IMR-90 (cell line): ENCODE measurements around the gene VPREB3. TPM values are rescaled to one million over a fixed set of nuclear protein-coding genes. Genes with fewer than 3 reads are reported as not detected.

ENCODE experiments used
- ATAC-seq: fragments of 200-7000 bp; cut with Tn5 transposase; 2 replicates; pipeline ENCODE4 v1.9.1; 2020; ENCODE audit warnings: low read depth, mild to moderate bottlenecking, moderate library complexity
- BruUV-seq: library from RNA; stranded (reverse); fragments of 400-500 nt; replicated peaks from 2 replicates; lab custom pipeline; 2021; lab: Mats Ljungman, UMichigan
- CTCF ChIA-PET: fragments of 300-600 bp; formaldehyde crosslinking; extraction: SDS; loops from one replicate; lab custom pipeline; 2021; ENCODE audit warnings: antibody characterized with exemption; lab: Yijun Ruan, JAX
- POLR2A ChIA-PET: fragments of 300-600 bp; sonication (Branson Sonifier 250); formaldehyde crosslinking; loops from one replicate; lab custom pipeline; 2022; ENCODE audit warnings: antibody characterized with exemption; ENCODE audit not compliant: unreplicated experiment; lab: Charles Lee
- DNase-seq: peaks from one replicate; pipeline ENCODE4 v3.0.0; 2013
- H2AFZ ChIP-seq: replicated peaks from 2 replicates; pipeline ENCODE3; 2013; ENCODE audit warnings: low read length, mild to moderate bottlenecking; ENCODE audit not compliant: poor library complexity
- H2AK5ac ChIP-seq: 2 replicates; pipeline ENCODE4 v1.6.1; 2013; ENCODE audit warnings: low read depth, low read length, inconsistent platforms
- H2AK9ac ChIP-seq: replicated peaks from 2 replicates; pipeline ENCODE3; 2013; ENCODE audit warnings: mild to moderate bottlenecking, low read depth, low read length, moderate library complexity; ENCODE audit not compliant: poor library complexity
- H2BK120ac ChIP-seq: 2 replicates; pipeline ENCODE4 v1.6.1; 2013; ENCODE audit warnings: low read depth, low read length, inconsistent platforms
- H2BK15ac ChIP-seq: 3 replicates; pipeline ENCODE4 v1.6.1; 2013; ENCODE audit warnings: low read depth, low read length, inconsistent platforms
- H2BK20ac ChIP-seq: 2 replicates; pipeline ENCODE4 v1.6.1; 2013; ENCODE audit warnings: low read depth, mild to moderate bottlenecking, inconsistent platforms, low read length, moderate library complexity
- H2BK5ac ChIP-seq: 2 replicates; pipeline ENCODE4 v1.6.1; 2013; ENCODE audit warnings: mild to moderate bottlenecking, low read depth, low read length, inconsistent platforms; ENCODE audit not compliant: poor library complexity, severe bottlenecking
- H3K14ac ChIP-seq: replicated peaks from 2 replicates; pipeline ENCODE4 v1.6.1; 2013; ENCODE audit warnings: low read depth, low read length, inconsistent platforms
- H3K18ac ChIP-seq: 2 replicates; pipeline ENCODE4 v1.6.1; 2013; ENCODE audit warnings: low read depth, low read length, control low read depth
- H3K23ac ChIP-seq: 2 replicates; pipeline ENCODE4 v1.6.1; 2013; ENCODE audit warnings: low read depth, low read length, inconsistent platforms
- H3K27ac ChIP-seq: 2 replicates; pipeline ENCODE4 v1.5.1; 2013; ENCODE audit warnings: mild to moderate bottlenecking, control low read depth, low read length; ENCODE audit not compliant: insufficient read depth
- H3K27me3 ChIP-seq: 2 replicates; pipeline ENCODE4 v1.6.1; 2013; ENCODE audit warnings: low read length; ENCODE audit not compliant: control insufficient read depth, insufficient read depth
- H3K36me3 ChIP-seq: 2 replicates; pipeline ENCODE4 v1.6.1; 2013; ENCODE audit warnings: low read length, mixed read lengths; ENCODE audit not compliant: control insufficient read depth, insufficient read depth
- H3K4ac ChIP-seq: 2 replicates; pipeline ENCODE4 v1.6.1; 2013; ENCODE audit warnings: low read depth, low read length, inconsistent platforms
- H3K4me1 ChIP-seq: 2 replicates; pipeline ENCODE4 v1.6.1; 2013; ENCODE audit warnings: low read length, mixed read lengths; ENCODE audit not compliant: control insufficient read depth, insufficient read depth
- H3K4me2 ChIP-seq: 2 replicates; pipeline ENCODE4 v1.6.1; 2013; ENCODE audit warnings: low read depth, mild to moderate bottlenecking, control low read depth, low read length, moderate library complexity
- H3K4me3 ChIP-seq: 2 replicates; pipeline ENCODE4 v1.5.1; 2013; ENCODE audit warnings: low read depth, mild to moderate bottlenecking, control low read depth, low read length, moderate library complexity; ENCODE audit not compliant: insufficient read depth
- H3K56ac ChIP-seq: 2 replicates; pipeline ENCODE4 v1.6.1; 2013; ENCODE audit warnings: low read length, inconsistent platforms; ENCODE audit not compliant: insufficient read depth; ENCODE audit errors: extremely low read depth
- H3K79me1 ChIP-seq, 2 experiments: 2 replicates each; pipeline ENCODE4 v1.6.1; 2013; ENCODE audit warnings: low read length in 2 of 2, inconsistent platforms in 1 of 2, low read depth in 1 of 2
- H3K9ac ChIP-seq: 2 replicates; pipeline ENCODE4 v1.6.1; 2013; ENCODE audit warnings: low read depth, low read length, control low read depth
- H3K9me1 ChIP-seq: 2 replicates; pipeline ENCODE4 v1.6.1; 2013; ENCODE audit warnings: low read length, inconsistent platforms; ENCODE audit not compliant: insufficient read depth
- H3K9me3 ChIP-seq: 2 replicates; pipeline ENCODE4 v1.6.1; 2013; ENCODE audit warnings: low read length; ENCODE audit not compliant: control insufficient read depth, insufficient read depth
- H4K20me1 ChIP-seq: 2 replicates; pipeline ENCODE4 v1.6.1; 2013; ENCODE audit warnings: low read length, inconsistent platforms; ENCODE audit not compliant: insufficient read depth
- H4K5ac ChIP-seq: 2 replicates; pipeline ENCODE4 v1.6.1; 2013; ENCODE audit warnings: mild to moderate bottlenecking, low read depth, low read length, control low read depth
- H4K8ac ChIP-seq, 2 experiments: 2 replicates each; pipeline ENCODE4 v1.6.1; 2013; ENCODE audit warnings: low read depth in 2 of 2, low read length in 2 of 2, control low read depth in 1 of 2, inconsistent platforms in 1 of 2
- H4K91ac ChIP-seq: 2 replicates; pipeline ENCODE4 v1.6.1; 2013; ENCODE audit warnings: low read depth, low read length, inconsistent platforms; ENCODE audit not compliant: insufficient read depth
- BHLHE40 ChIP-seq: fragments of 150-350 bp; IDR thresholded peaks from 2 replicates; pipeline ENCODE4 v1.6.1; 2016; ENCODE audit warnings: mild to moderate bottlenecking, low read depth, low read length
- CEBPB ChIP-seq: IDR thresholded peaks from 2 replicates; pipeline ENCODE4 v1.6.1; 2012; ENCODE audit warnings: low read depth, low read length, improper control_type of control experiment
- CHD1 ChIP-seq: IDR thresholded peaks from 2 replicates; pipeline ENCODE4 v1.6.1; 2012; ENCODE audit warnings: low read depth, low read length, improper control_type of control experiment
- CTCF ChIP-seq: conservative IDR thresholded peaks from 2 replicates; pipeline ENCODE4 v1.5.1; 2012; ENCODE audit warnings: mild to moderate bottlenecking, low read depth, low read length, improper control_type of control experiment
- ELK1 ChIP-seq: fragments of 150-350 bp; IDR thresholded peaks from 2 replicates; pipeline ENCODE4 v1.6.1; 2016; ENCODE audit warnings: low read depth, mild to moderate bottlenecking, low read length, moderate library complexity, borderline replicate concordance
- FOS ChIP-seq: fragments of 150-350 bp; IDR thresholded peaks from 2 replicates; pipeline ENCODE4 v1.6.1; 2016; ENCODE audit warnings: low read depth, low read length
- MAFK ChIP-seq: IDR thresholded peaks from 2 replicates; pipeline ENCODE4 v1.6.1; 2012; ENCODE audit warnings: low read depth, low read length, improper control_type of control experiment
- MAZ ChIP-seq: IDR thresholded peaks from 2 replicates; pipeline ENCODE4 v1.6.1; 2012; ENCODE audit warnings: low read depth, mild to moderate bottlenecking, low read length, improper control_type of control experiment, moderate library complexity, borderline replicate concordance
- MXI1 ChIP-seq: IDR thresholded peaks from 2 replicates; pipeline ENCODE4 v1.6.1; 2012; ENCODE audit warnings: low read depth, mild to moderate bottlenecking, low read length, moderate library complexity, borderline replicate concordance
- NFE2L2 ChIP-seq: fragments of 150-350 bp; IDR thresholded peaks from 2 replicates; pipeline ENCODE4 v1.6.1; 2016; ENCODE audit warnings: low read depth, mild to moderate bottlenecking, low read length
- POLR2A ChIP-seq: IDR thresholded peaks from 2 replicates; pipeline ENCODE4 v1.6.1; 2012; ENCODE audit warnings: mild to moderate bottlenecking, low read depth, low read length
- RAD21 ChIP-seq: IDR thresholded peaks from 2 replicates; pipeline ENCODE4 v1.6.1; 2012; ENCODE audit warnings: low read length, improper control_type of control experiment
- RCOR1 ChIP-seq: IDR thresholded peaks from 2 replicates; pipeline ENCODE4 v1.6.1; 2012; ENCODE audit warnings: mild to moderate bottlenecking, low read length, improper control_type of control experiment; ENCODE audit not compliant: insufficient replicate concordance
- RFX5 ChIP-seq: IDR thresholded peaks from 2 replicates; pipeline ENCODE4 v1.8.0; 2012; ENCODE audit warnings: low read depth, mild to moderate bottlenecking, low read length, moderate library complexity
- USF2 ChIP-seq: fragments of 150-350 bp; IDR thresholded peaks from 2 replicates; pipeline ENCODE4 v1.6.1; 2017; ENCODE audit warnings: mild to moderate bottlenecking, antibody characterized with exemption, low read length, low read depth
- WGBS, 2 experiments: methylation state at CpG; one replicate each; pipeline versions ENCODE4 v1.1.5 to v1.1.7; 2013; ENCODE audit warnings: missing lambda C conversion rate in 2 of 2; ENCODE audit not compliant: insufficient read length in 1 of 2; ENCODE audit errors: extremely low coverage in 2 of 2; 5-methylcytosine and 5-hydroxymethylcytosine counted together
- dilution Hi-C: fragments of 300-500 bp; cut with HindIII; formaldehyde crosslinking; loops from one replicate; pipeline ENCODE4 v1.14.3; 2018; ENCODE audit warnings: low sequenced_read_pairs; ENCODE audit not compliant: unreplicated experiment
- in situ Hi-C: fragments of 300-500 bp; cut with MboI; formaldehyde crosslinking; loops from 3 replicates; pipeline ENCODE4 v1.14.3; 2019; ENCODE audit warnings: low sequenced_read_pairs, inconsistent platforms, mixed read lengths
- intact Hi-C: fragments of 100-400 bp; cut with micrococcal nuclease; formaldehyde crosslinking; loops from 2 replicates; pipeline ENCODE4 v1.10.0; 2022
- polyA plus RNA-seq, 3 experiments: library from polyadenylated mRNA; depleted of rRNA; stranded (reverse); fragments of >200 nt; gene quantifications; 2 replicates each; pipeline ENCODE4 v1.2.3, GENCODE V29; 2012; ENCODE audit warnings: low replicate concordance in 1 of 3
- total RNA-seq: library from RNA; depleted of rRNA; stranded (reverse); fragments of >200 nt; gene quantifications from 2 replicates; pipeline ENCODE4 v1.2.3, GENCODE V29; 2012

Gene VPREB3
- total and polyA plus RNA-seq, 2 of the 4 experiments (the other 2 are of a cell fraction): not detected

GRCh38 chr22:23775779-23776375 lies 21.7 kb upstream of the VPREB3 start:
- ChIA-PET CTCF (no interaction called here), POLR2A (no interaction called here)
- H2BK5ac ChIP-seq: no peak overlapping the region
- H3K27ac ChIP-seq: no peak overlapping the region
- 64% methylated on average over 2 of the region's 3 CpGs; no CpG with 5 or more reads in 1 of the 2 experiments for WGBS, 2 experiments
- no peaks in the 10 kb centered on the region for H3K27me3 ChIP-seq
- no peak overlapping the region for H3K23ac ChIP-seq
- H4K5ac ChIP-seq: no peak overlapping the region
- no peak overlapping the region for H4K8ac ChIP-seq
- H3K14ac ChIP-seq: no peak overlapping the region
- no peaks in the 10 kb centered on the region for H3K36me3 ChIP-seq
- H2AK5ac ChIP-seq: peak overlapping the region; percentile 58; the same call in 1 of the 2 replicates
- H3K18ac ChIP-seq: no peak overlapping the region
- ATAC-seq: no peak
- peak overlapping the region; percentile 77 for H2AK9ac ChIP-seq
- no peak overlapping the region for H2AFZ ChIP-seq
- no peak for DNase-seq
- H3K4me2 ChIP-seq: no peak overlapping the region
- no peak overlapping the region for H4K91ac ChIP-seq
- dilution Hi-C loops (no loop called here), intact Hi-C loops (loop anchor here (10.0 kb wide), 1 partner anchor 179 kb away; no protein-coding TSS in a partner anchor), in situ Hi-C loops (no loop called here)
- no peak overlapping the region for H3K9ac ChIP-seq
- peak overlapping the region; percentile 40; the same call in 1 of the 2 replicates for H3K4ac ChIP-seq
- H3K4me1 ChIP-seq: peaks cover 23% of the 10 kb centered on the region; the same call in 1 of the 2 replicates
- no peak for TF ChIP-seq USF2
- no peak for TF ChIP-seq FOS
- TF ChIP-seq RAD21: no peak
- TF ChIP-seq CEBPB: no peak
- TF ChIP-seq BHLHE40: no peak
- no peak for TF ChIP-seq ELK1
- no peak for TF ChIP-seq MXI1
- no peak for TF ChIP-seq NFE2L2
- TF ChIP-seq MAZ: no peak
- TF ChIP-seq POLR2A: no peak
- no peak for TF ChIP-seq MAFK
- no peak for TF ChIP-seq CHD1
- no peak for TF ChIP-seq RCOR1
- TF ChIP-seq RFX5: no peak
- TF ChIP-seq CTCF: no peak
- BruUV-seq: no TSS peak
- H4K20me1 ChIP-seq: no peaks in the 10 kb centered on the region
- H3K9me3 ChIP-seq: no peaks in the 10 kb centered on the region
- peaks cover 0 to 7% of the 10 kb centered on the region in 2 experiments; a peak in 1 of 4 replicates for H3K79me1 ChIP-seq
- no peak overlapping the region for H2BK120ac ChIP-seq
- no peak overlapping the region for H3K4me3 ChIP-seq
- no peak overlapping the region for H2BK15ac ChIP-seq
- H2BK20ac ChIP-seq: no peak overlapping the region
- H3K56ac ChIP-seq: no peak overlapping the region
- peaks cover 12% of the 10 kb centered on the region for H3K9me1 ChIP-seq
